Prostate gland (tissue), 2 donors: ENCODE results near the gene LMBRD2. TPM values are rescaled to one million over a fixed set of nuclear protein-coding genes. Genes with fewer than 3 reads are reported as not detected.

ENCODE experiments used
- DNase-seq: peaks from one replicate; pipeline ENCODE4 v3.0.0-alpha.2; 2019; ENCODE audit warnings: low spot score
- H3K27ac ChIP-seq, 2 donors: fragments of 200-600 bp; sonication (generic); 2 replicates each; pipeline ENCODE4 v1.5.1; 2017 to 2019
- H3K27me3 ChIP-seq: fragments of 200-600 bp; sonication (generic); replicated peaks from 2 replicates; pipeline ENCODE4 v1.5.1; 2019; ENCODE audit not compliant: insufficient read depth
- H3K36me3 ChIP-seq, 2 donors: fragments of 200-600 bp; sonication (generic); 1 replicate in 1 of 2; 2 replicates in 1 of 2; pipeline versions ENCODE4 v1.5.1 to v1.8.1; 2017 to 2019
- H3K4me1 ChIP-seq: fragments of 200-600 bp; sonication (generic); replicated peaks from 2 replicates; pipeline ENCODE4 v1.5.1; 2019
- H3K4me3 ChIP-seq, 2 donors: fragments of 200-600 bp; sonication (generic); 2 replicates each; pipeline ENCODE4 v1.5.1; 2017 to 2019
- H3K9me3 ChIP-seq: fragments of 200-600 bp; sonication (generic); 2 replicates; pipeline ENCODE4 v1.5.1; 2017
- CTCF ChIP-seq, 4 experiments: fragments of 200-600 bp in 2 of 4; fragments of 450-650 bp in 2 of 4; sonication (generic) in 2 of 4; IDR thresholded peaks; 1 replicate in 3 of 4; 2 replicates in 1 of 4; pipeline ENCODE4 v1.5.1; 2016 to 2019; ENCODE audit warnings: antibody characterized with exemption in 4 of 4, mild to moderate bottlenecking in 2 of 4, moderate library complexity in 2 of 4
- POLR2A ChIP-seq: fragments of 450-650 bp; IDR thresholded peaks from one replicate; pipeline ENCODE4 v1.6.1; 2016; ENCODE audit warnings: antibody characterized with exemption, mild to moderate bottlenecking
- POLR2AphosphoS5 ChIP-seq: sonication (generic); formaldehyde crosslinking; IDR thresholded peaks from one replicate; pipeline ENCODE4 v1.6.1; 2017; ENCODE audit warnings: antibody characterized with exemption
- WGBS: methylation state at CpG from one replicate; pipeline ENCODE4 v1.1.5; 2018; 5-methylcytosine and 5-hydroxymethylcytosine counted together
- intact Hi-C: fragments of 100-400 bp; cut with DNase I; formaldehyde crosslinking; loops from one replicate; pipeline ENCODE4 v1.14.2; 2022
- total RNA-seq, 2 donors: library from RNA; depleted of rRNA; stranded (reverse); fragments of >200 nt; gene quantifications; one replicate each; pipeline ENCODE4 v1.1.0, GENCODE V29; 2016

Gene LMBRD2
- total RNA-seq, 2 donors from 2014 or later = 7.4 to 15.7 TPM

GRCh38 chr5:36164461-36164860 lies 12.8 kb upstream of the LMBRD2 start:
- Histone ChIP-seq H3K4me3 (no peak overlapping the region), H3K4me1 (no peaks in the 10 kb centered on the region), H3K36me3 (no peaks in the 10 kb centered on the region), H3K9me3 (no peaks in the 10 kb centered on the region), H3K27ac (no peak overlapping the region), H3K27me3 (no peaks in the 10 kb centered on the region)
- 84% methylated on average over 4 of the region's 4 CpGs for WGBS
- no peak for DNase-seq
- TF ChIP-seq CTCF (IDR thresholded peaks at IDR 0.05) (no peak), POLR2AphosphoS5 (no peak), POLR2A (no peak)
- intact Hi-C loops = no loop called here

DNA sequence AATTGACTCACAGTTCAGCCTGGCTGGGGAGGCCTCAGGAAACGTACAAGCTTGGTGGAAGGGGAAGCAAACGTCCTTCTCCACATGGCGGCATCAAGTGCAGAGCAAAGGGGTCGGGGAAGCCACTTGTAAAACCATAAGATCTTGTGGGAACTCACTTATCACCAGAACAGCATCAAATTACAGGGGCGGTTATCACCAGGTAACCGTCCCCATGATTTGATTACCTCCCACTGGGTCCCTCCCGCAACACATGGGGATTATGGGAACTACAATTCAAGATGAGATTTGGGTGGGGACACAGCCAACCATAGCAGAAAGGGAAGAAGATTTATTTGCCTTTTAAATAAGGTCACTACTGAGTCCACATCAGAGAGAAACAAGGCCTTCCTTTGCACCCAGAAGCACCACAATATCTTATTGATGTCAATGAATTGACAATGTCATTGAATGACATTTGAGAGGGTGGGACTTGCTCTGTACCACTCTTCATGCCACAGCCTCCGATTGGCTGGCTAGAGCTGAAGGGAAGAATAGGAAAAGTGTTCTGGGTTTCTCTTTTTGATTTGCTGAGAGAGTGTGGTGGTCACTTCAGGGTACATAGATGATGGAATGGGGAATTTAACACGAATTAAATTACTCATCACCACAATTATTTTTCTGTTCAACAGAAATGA lies 11.3 kb upstream of the LMBRD2 start:
- H3K36me3 ChIP-seq = peaks cover 0 to 4% of the 10 kb centered on the region in 2 donors
- no peaks in the 10 kb centered on the region for H3K4me1 ChIP-seq
- H3K4me3 ChIP-seq = no peak overlapping the region
- H3K27ac ChIP-seq = no peak overlapping the region
- TF ChIP-seq POLR2A (no peak), POLR2AphosphoS5 (no peak)
- H3K27me3 ChIP-seq = no peaks in the 10 kb centered on the region
- no peak for DNase-seq
- 78% methylated on average over 9 of the region's 9 CpGs for WGBS
- H3K9me3 ChIP-seq = no peaks in the 10 kb centered on the region
- intact Hi-C loops = no loop called here

DNA sequence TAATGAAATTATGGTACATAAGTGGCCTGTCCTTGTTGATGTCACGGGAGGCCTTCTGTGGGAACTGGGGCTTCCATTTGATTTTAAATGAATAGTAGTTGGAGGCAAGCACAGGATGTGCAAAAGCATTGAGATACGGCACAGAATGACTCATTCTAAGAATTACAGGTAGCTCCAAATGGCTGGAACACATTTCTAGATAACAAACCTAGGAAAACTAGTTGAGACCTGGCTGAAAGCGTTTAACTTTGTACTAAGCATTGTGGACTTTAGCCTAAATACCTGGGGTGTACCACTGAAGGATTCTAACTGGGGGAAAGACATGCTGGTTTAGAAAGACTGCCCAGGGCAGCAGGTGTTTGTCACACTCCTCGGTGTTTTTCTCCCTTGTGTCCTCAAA lies 9.7 kb upstream of the LMBRD2 start:
- intact Hi-C loops = no loop called here
- Histone ChIP-seq H3K36me3 (peaks cover 0 to 4% of the 10 kb centered on the region in 2 donors), H3K27me3 (no peaks in the 10 kb centered on the region), H3K27ac (no peak overlapping the region), H3K4me3 (no peak overlapping the region), H3K9me3 (no peaks in the 10 kb centered on the region), H3K4me1 (no peaks in the 10 kb centered on the region)
- 86% methylated on average over 4 of the region's 4 CpGs for WGBS
- TF ChIP-seq POLR2AphosphoS5 (no peak), POLR2A (no peak), CTCF (IDR thresholded peaks at IDR 0.05) (no peak)
- no peak for DNase-seq

GRCh38 chr5:36160617-36161016 lies 8.9 kb upstream of the LMBRD2 start:
- Histone ChIP-seq H3K4me1 (no peaks in the 10 kb centered on the region), H3K4me3 (no peak overlapping the region), H3K36me3 (peaks cover 0 to 4% of the 10 kb centered on the region in 2 donors), H3K27me3 (no peaks in the 10 kb centered on the region), H3K9me3 (no peaks in the 10 kb centered on the region), H3K27ac (no peak overlapping the region)
- TF ChIP-seq CTCF (IDR thresholded peaks at IDR 0.05) (no peak), POLR2AphosphoS5 (no peak), POLR2A (no peak)
- intact Hi-C loops = no loop called here
- DNase-seq = no peak
- WGBS = 82% methylated on average over 3 of the region's 3 CpGs

GRCh38 chr5:36158144-36158543 lies 6.5 kb upstream of the LMBRD2 start:
- H3K4me1 ChIP-seq = no peaks in the 10 kb centered on the region
- no peak for DNase-seq
- H3K4me3 ChIP-seq = no peak overlapping the region
- intact Hi-C loops = no loop called here
- no peaks in the 10 kb centered on the region for H3K27me3 ChIP-seq
- H3K36me3 ChIP-seq = peaks cover 0 to 4% of the 10 kb centered on the region in 2 donors
- H3K9me3 ChIP-seq = no peaks in the 10 kb centered on the region
- H3K27ac ChIP-seq = no peak overlapping the region
- no peak for TF ChIP-seq CTCF (IDR thresholded peaks at IDR 0.05)
- no peak for TF ChIP-seq POLR2A
- no peak for TF ChIP-seq POLR2AphosphoS5
- WGBS = 88% methylated on average over 2 of the region's 2 CpGs
